ENCODE measurements around the gene GPR153. TPM values are rescaled to one million over a fixed set of nuclear protein-coding genes. Genes with fewer than 3 reads are reported as not detected.

GPR153 gene
- total and polyA plus RNA-seq, 2 of the 13 experiments (the other 11 are each of a cell fraction or from before 2014, with no cell fraction given): 0.22 to 0.31 TPM

- no peak for TF ChIP-seq ZNF670 (CRISPR knock-in tag; IDR thresholded peaks at IDR 0.05; ENCODE audit: borderline replicate concordance)
Observed at GRCh38 chr1:6197746-6198427, 63.0 kb downstream of the GPR153 start (continued).

Other genes starting within 250 kb of the GPR153 start
- gene KCNAB2, start 215.2 kb downstream of the GPR153 start, total RNA-seq (2016; rRNA removed; fragmentation: Illumina TruSeq; extraction: Trizol): 6.2 and 6.9 TPM in 2 replicates
- gene KCNAB2, start 215.2 kb downstream of the GPR153 start, polyA plus RNA-seq (2011; rRNA removed): 8.8 and 11.7 TPM in 2 replicates
- 0.02 TPM in 1 of 2 replicates, not detected in the other for gene CHD5, start 80.8 kb downstream of the GPR153 start, total RNA-seq (2016; rRNA removed; fragmentation: Illumina TruSeq; extraction: Trizol)
- 0.09 and 0.21 TPM in 2 replicates for gene CHD5, start 80.8 kb downstream of the GPR153 start, polyA plus RNA-seq (2011; rRNA removed)
- 545 and 787 TPM in 2 replicates for gene RPL22, start 61.5 kb downstream of the GPR153 start, total RNA-seq (2016; rRNA removed; fragmentation: Illumina TruSeq; extraction: Trizol)
- gene RPL22, start 61.5 kb downstream of the GPR153 start, polyA plus RNA-seq (2011; rRNA removed): 146 and 214 TPM in 2 replicates
- gene RNF207, start 55.0 kb downstream of the GPR153 start, total RNA-seq (2016; rRNA removed; fragmentation: Illumina TruSeq; extraction: Trizol): 1.7 and 9.8 TPM in 2 replicates
- 15.9 and 17.9 TPM in 2 replicates for gene RNF207, start 55.0 kb downstream of the GPR153 start, polyA plus RNA-seq (2011; rRNA removed)
- 61.7 and 69.7 TPM in 2 replicates for gene ICMT, start 25.1 kb downstream of the GPR153 start, total RNA-seq (2016; rRNA removed; fragmentation: Illumina TruSeq; extraction: Trizol)
- 23.1 and 24.6 TPM in 2 replicates for gene ICMT, start 25.1 kb downstream of the GPR153 start, polyA plus RNA-seq (2011; rRNA removed)
- gene HES3, start 16.9 kb downstream of the GPR153 start, total RNA-seq (2016; rRNA removed; fragmentation: Illumina TruSeq; extraction: Trizol): not detected in 2 replicates
- not detected in 2 replicates for gene HES3, start 16.9 kb downstream of the GPR153 start, polyA plus RNA-seq (2011; rRNA removed)
- 33.0 and 43.2 TPM in 2 replicates for gene ACOT7, start 132.7 kb upstream of the GPR153 start, total RNA-seq (2016; rRNA removed; fragmentation: Illumina TruSeq; extraction: Trizol)
- gene ACOT7, start 132.7 kb upstream of the GPR153 start, polyA plus RNA-seq (2011; rRNA removed): 47.6 and 55.8 TPM in 2 replicates
- gene HES2, start 158.8 kb upstream of the GPR153 start, total RNA-seq (2016; rRNA removed; fragmentation: Illumina TruSeq; extraction: Trizol): 0.10 and 0.11 TPM in 2 replicates
- 0.13 and 0.17 TPM in 2 replicates for gene HES2, start 158.8 kb upstream of the GPR153 start, polyA plus RNA-seq (2011; rRNA removed)
- gene ESPN, start 163.7 kb upstream of the GPR153 start, total RNA-seq (2016; rRNA removed; fragmentation: Illumina TruSeq; extraction: Trizol): 38.5 and 48.6 TPM in 2 replicates
- 54.2 and 70.4 TPM in 2 replicates for gene ESPN, start 163.7 kb upstream of the GPR153 start, polyA plus RNA-seq (2011; rRNA removed)
- 0.55 and 1.5 TPM in 2 replicates for gene TNFRSF25, start 205.1 kb upstream of the GPR153 start, total RNA-seq (2016; rRNA removed; fragmentation: Illumina TruSeq; extraction: Trizol)
- gene TNFRSF25, start 205.1 kb upstream of the GPR153 start, polyA plus RNA-seq (2011; rRNA removed): 1.4 and 1.6 TPM in 2 replicates
- 1.9 and 3.5 TPM in 2 replicates for gene PLEKHG5, start 230.6 kb upstream of the GPR153 start, total RNA-seq (2016; rRNA removed; fragmentation: Illumina TruSeq; extraction: Trizol)
- gene PLEKHG5, start 230.6 kb upstream of the GPR153 start, polyA plus RNA-seq (2011; rRNA removed): 1.9 and 2.6 TPM in 2 replicates

Measured in HepG2 (cell line).